Islet precursor cell (in vitro differentiated cells): ENCODE measurements around the gene FLT1.
A peak's percentile ranks its signal among the peaks of the same experiment; 100 is the strongest.

Experiments used
- DNase-seq: peaks from one replicate; pipeline ENCODE4 v3.0.0-alpha.2; 2018

Gene FLT1

GRCh38 chr13:28494778-28495537, at the start of gene FLT1:
TSS of gene FLT1 (minus strand) at chr13:28495128. CDS start at chr13:28494843, 285 bp downstream.
- peak; percentile 91 for DNase-seq

- DNase-seq = no peak
Observed at GRCh38 chr13:28544026-28544425, 49.1 kb upstream of the FLT1 start.

GRCh38 chr13:28542804-28543203, 47.9 kb upstream of the FLT1 start:
- DNase-seq = peak; percentile 23

GRCh38 chr13:28541966-28542365, 47.0 kb upstream of the FLT1 start:
- DNase-seq = no peak

GRCh38 chr13:28540612-28541011, 45.7 kb upstream of the FLT1 start:
- DNase-seq = no peak

- no peak for DNase-seq
Observed at GRCh38 chr13:28539625-28540286, 44.8 kb upstream of the FLT1 start.

GRCh38 chr13:28538932-28539331, 44.0 kb upstream of the FLT1 start:
- DNase-seq = no peak

GRCh38 chr13:28537171-28537570, 42.2 kb upstream of the FLT1 start:
- no peak for DNase-seq

GRCh38 chr13:28536371-28536770, 41.4 kb upstream of the FLT1 start:
- DNase-seq = no peak

- no peak for DNase-seq
Observed at GRCh38 chr13:28535734-28536133, 40.8 kb upstream of the FLT1 start.

- DNase-seq = no peak
Observed at GRCh38 chr13:28534801-28535200, 39.9 kb upstream of the FLT1 start.

GRCh38 chr13:28534210-28534609, 39.3 kb upstream of the FLT1 start:
- DNase-seq = no peak

- DNase-seq = no peak
Observed at GRCh38 chr13:28533441-28534166, 38.7 kb upstream of the FLT1 start.

GRCh38 chr13:28533125-28533436, 38.2 kb upstream of the FLT1 start:
- DNase-seq = no peak

- peak; percentile 71 for DNase-seq
Observed at GRCh38 chr13:28532388-28533124, 37.6 kb upstream of the FLT1 start.

- DNase-seq = no peak
Observed at GRCh38 chr13:28531845-28532387, 37.0 kb upstream of the FLT1 start.

- DNase-seq = peak; percentile 67
Observed at GRCh38 chr13:28531077-28531844, 36.3 kb upstream of the FLT1 start.

GRCh38 chr13:28530729-28531076, 35.8 kb upstream of the FLT1 start:
- DNase-seq = no peak

GRCh38 chr13:28529836-28530235, 34.9 kb upstream of the FLT1 start:
- DNase-seq = no peak

- DNase-seq = no peak
Observed at GRCh38 chr13:28528848-28529247, 33.9 kb upstream of the FLT1 start.

GRCh38 chr13:28528388-28528787, 33.5 kb upstream of the FLT1 start:
- no peak for DNase-seq

- DNase-seq = no peak
Observed at GRCh38 chr13:28527629-28528028, 32.7 kb upstream of the FLT1 start.
